Thyroid gland (tissue), 4 donors: ENCODE results near the gene FADS6. TPM values are rescaled to one million over a fixed set of nuclear protein-coding genes. Genes with fewer than 3 reads are reported as not detected.

Experiments
- DNase-seq, 2 donors: peaks; one replicate each; pipeline ENCODE4 v3.0.0-alpha.2; 2019
- H3K27ac ChIP-seq, 3 donors: fragments of 200-600 bp; sonication (generic); 1 replicate in 2 of 3; 2 replicates in 1 of 3; pipeline ENCODE4 v1.5.1; 2016 to 2019; ENCODE audit warnings: mild to moderate bottlenecking in 1 of 3, moderate library complexity in 1 of 3
- H3K27me3 ChIP-seq: fragments of 200-600 bp; sonication (generic); one replicate; pipeline ENCODE4 v1.5.1; 2019
- H3K36me3 ChIP-seq, 2 donors: fragments of 200-600 bp; sonication (generic); one replicate each; pipeline ENCODE4 v1.5.1; 2016 to 2019
- H3K4me1 ChIP-seq, 2 donors: fragments of 200-600 bp; sonication (generic); one replicate each; pipeline ENCODE4 v1.5.1; 2017 to 2019
- H3K4me3 ChIP-seq, 3 donors: fragments of 200-600 bp; sonication (generic); replicated peaks in 1 of 3; 1 replicate in 2 of 3; 2 replicates in 1 of 3; pipeline ENCODE4 v1.5.1; 2016; ENCODE audit warnings: mild to moderate bottlenecking in 1 of 3
- H3K9me3 ChIP-seq: fragments of 200-600 bp; sonication (generic); one replicate; pipeline ENCODE4 v1.5.1; 2017
- CTCF ChIP-seq, 6 experiments: fragments of 200-600 bp in 3 of 6; fragments of 450-650 bp in 3 of 6; sonication (generic) in 3 of 6; IDR thresholded peaks; one replicate each; pipeline ENCODE4 v1.5.1; 2016 to 2019; ENCODE audit warnings: antibody characterized with exemption in 6 of 6, mild to moderate bottlenecking in 2 of 6, inconsistent platforms in 1 of 6, moderate library complexity in 1 of 6
- POLR2A ChIP-seq, 2 donors: fragments of 450-650 bp; IDR thresholded peaks; one replicate each; pipeline ENCODE4 v1.6.1; 2017; ENCODE audit warnings: antibody characterized with exemption in 2 of 2, mild to moderate bottlenecking in 2 of 2, moderate library complexity in 1 of 2
- WGBS, 2 donors: methylation state at CpG; one replicate each; pipeline ENCODE4 v1.1.5; 2017; 5-methylcytosine and 5-hydroxymethylcytosine counted together
- intact Hi-C: fragments of 100-400 bp; cut with DNase I; formaldehyde crosslinking; loops from one replicate; pipeline ENCODE4 v1.15.1; 2023
- total RNA-seq, 4 donors: library from RNA; depleted of rRNA; stranded (reverse); fragments of >200 nt; gene quantifications; one replicate each; pipeline ENCODE4 v1.2.3, GENCODE V29; 2016

FADS6 gene
- total RNA-seq, 4 donors from 2014 or later = not detected

DNA sequence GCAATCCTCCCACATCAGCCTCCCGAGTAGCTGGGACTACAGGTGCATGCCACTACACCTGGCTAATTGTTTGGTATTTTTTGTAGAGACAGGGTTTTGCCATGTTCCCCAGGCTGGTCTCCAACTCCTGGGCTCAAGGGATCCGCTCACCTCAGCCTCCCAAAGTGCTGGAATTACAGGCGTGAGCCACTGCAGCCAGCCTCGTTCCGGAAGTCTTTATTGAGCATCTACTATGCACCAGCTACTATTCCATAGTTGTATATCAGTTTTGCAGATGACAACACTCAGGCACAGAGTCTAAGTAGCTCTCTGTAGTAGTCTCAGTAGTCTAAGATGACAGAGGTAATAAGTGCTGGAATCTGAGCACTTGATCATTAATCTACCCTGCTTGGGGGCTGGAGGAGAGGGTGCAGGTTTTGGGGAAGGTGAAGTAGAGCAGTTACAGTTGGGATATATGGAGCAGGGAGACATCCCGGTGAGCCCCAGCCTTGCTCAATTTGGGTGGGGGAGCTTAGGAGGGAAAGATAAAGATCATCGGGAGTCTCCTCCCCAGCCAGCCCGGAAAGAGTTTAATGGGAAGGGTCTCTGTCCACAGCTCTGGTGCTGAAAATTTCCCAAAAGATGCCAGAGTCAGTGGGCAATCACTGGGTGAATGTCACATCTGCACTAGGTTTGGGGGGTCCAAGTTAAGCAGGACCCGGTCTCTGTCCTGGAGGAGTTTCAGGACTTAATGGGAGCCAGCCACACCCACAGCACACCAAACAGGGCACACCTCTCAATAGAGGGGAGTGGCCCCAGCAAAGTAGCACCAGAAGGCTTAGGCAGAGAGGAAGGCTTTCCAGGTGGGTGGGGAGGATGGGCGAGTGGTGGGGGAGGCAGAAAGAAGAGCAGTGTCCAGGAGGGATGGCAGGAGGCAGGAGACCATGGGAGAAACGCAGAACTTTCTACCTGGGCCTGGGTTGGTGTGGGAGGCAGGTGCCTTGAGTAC lies 43.9 kb upstream of the FADS6 start:
- Histone ChIP-seq H3K4me1 (peaks cover 8 to 10% of the 10 kb centered on the region in 2 donors), H3K4me3 (no peak overlapping the region), H3K36me3 (no peaks in the 10 kb centered on the region), H3K9me3 (no peaks in the 10 kb centered on the region), H3K27ac (no peak overlapping the region), H3K27me3 (peaks cover 14% of the 10 kb centered on the region)
- intact Hi-C loops = no loop called here
- TF ChIP-seq POLR2A (IDR thresholded peaks at IDR 0.05) (no peak), CTCF (IDR thresholded peaks at IDR 0.05) (no peak)
- no peak for DNase-seq
- 53 to 55% methylated on average over 11 of the region's 11 CpGs for WGBS, 2 donors

GRCh38 chr17:74936470-74936799 lies 43.0 kb upstream of the FADS6 start:
- DNase-seq = peak in 1 of 2 donors; percentile 11
- H3K4me1 ChIP-seq = peaks cover 8 to 10% of the 10 kb centered on the region in 2 donors
- H3K9me3 ChIP-seq = no peaks in the 10 kb centered on the region
- H3K27ac ChIP-seq = no peak overlapping the region
- no peaks in the 10 kb centered on the region for H3K36me3 ChIP-seq
- no peak overlapping the region for H3K4me3 ChIP-seq
- TF ChIP-seq CTCF (IDR thresholded peaks at IDR 0.05) (no peak), POLR2A (IDR thresholded peaks at IDR 0.05) (no peak)
- intact Hi-C loops = no loop called here
- H3K27me3 ChIP-seq = peaks cover 14% of the 10 kb centered on the region
- WGBS, 2 donors = 4 to 30% methylated on average over 6 of the region's 12 CpGs

GRCh38 chr17:74935585-74936469 lies 42.4 kb upstream of the FADS6 start, which contains the start of gene OTOP3:
TSS of gene OTOP3 (plus strand) at chr17:74935898. CDS start at chr17:74935922, 24 bp downstream.
- TF ChIP-seq POLR2A (IDR thresholded peaks at IDR 0.05) (no peak), CTCF (IDR thresholded peaks at IDR 0.05) (no peak)
- Histone ChIP-seq H3K27me3 (peaks cover 14% of the 10 kb centered on the region), H3K4me3 (no peak within 1 kb of the TSS), H3K4me1 (peaks cover 8 to 10% of the 10 kb centered on the region in 2 donors), H3K9me3 (no peaks in the 10 kb centered on the region), H3K27ac (no peak within 1 kb of the TSS), H3K36me3 (no peaks in the 10 kb centered on the region)
- no peak for DNase-seq
- intact Hi-C loops = no loop called here
- WGBS, 2 donors = 3 to 11% methylated on average over 10 to 15 of the region's 78 CpGs

DNA sequence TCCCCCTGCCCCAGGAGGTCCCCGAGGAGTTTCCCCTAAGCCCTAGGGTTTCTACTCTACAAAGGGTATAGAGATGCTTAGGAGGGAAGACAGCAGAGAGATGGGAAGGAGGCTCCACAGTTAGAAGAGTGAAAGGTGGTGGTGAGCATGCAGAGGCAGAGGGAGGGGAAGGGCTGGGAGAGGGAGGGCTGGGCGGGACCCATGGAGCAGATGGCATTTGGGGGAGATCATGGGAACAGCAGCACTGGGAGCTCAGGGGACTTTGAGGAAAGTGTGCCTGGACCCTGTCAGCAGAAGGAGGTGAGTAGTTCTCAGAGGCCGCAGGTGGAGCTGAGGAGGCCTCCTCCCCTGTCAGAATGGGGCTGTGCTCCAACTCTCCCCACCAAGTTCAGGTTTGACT lies 41.6 kb upstream of the FADS6 start:
- no peak overlapping the region for H3K4me3 ChIP-seq
- H3K27me3 ChIP-seq = peaks cover 14% of the 10 kb centered on the region
- H3K36me3 ChIP-seq = no peaks in the 10 kb centered on the region
- no peak for DNase-seq
- WGBS, 2 donors = 37 to 46% methylated on average over 3 of the region's 3 CpGs
- no peaks in the 10 kb centered on the region for H3K9me3 ChIP-seq
- H3K27ac ChIP-seq = no peak overlapping the region
- TF ChIP-seq CTCF (IDR thresholded peaks at IDR 0.05) (no peak), POLR2A (IDR thresholded peaks at IDR 0.05) (no peak)
- intact Hi-C loops = no loop called here
- H3K4me1 ChIP-seq = peaks cover 8 to 10% of the 10 kb centered on the region in 2 donors
